HG02623 (cell line): ENCODE data around the gene RRBP1.

Experiments used
- ATAC-seq: cut with Tn5 transposase; IDR thresholded peaks from one replicate; pipeline ENCODE4 v1.9.1; 2021; ENCODE audit warnings: moderate library complexity; ENCODE audit not compliant: unreplicated experiment

The RRBP1 gene

GRCh38 chr20:17624551-17625245 lies 57.3 kb downstream of the RRBP1 start:
- ATAC-seq, result no peak

GRCh38 chr20:17624070-17624469 lies 58.0 kb downstream of the RRBP1 start:
- ATAC-seq, result no peak

- no peak for ATAC-seq
These were observed 59.1 kb downstream of the RRBP1 start for GRCh38 chr20:17622851-17623508.

DNA sequence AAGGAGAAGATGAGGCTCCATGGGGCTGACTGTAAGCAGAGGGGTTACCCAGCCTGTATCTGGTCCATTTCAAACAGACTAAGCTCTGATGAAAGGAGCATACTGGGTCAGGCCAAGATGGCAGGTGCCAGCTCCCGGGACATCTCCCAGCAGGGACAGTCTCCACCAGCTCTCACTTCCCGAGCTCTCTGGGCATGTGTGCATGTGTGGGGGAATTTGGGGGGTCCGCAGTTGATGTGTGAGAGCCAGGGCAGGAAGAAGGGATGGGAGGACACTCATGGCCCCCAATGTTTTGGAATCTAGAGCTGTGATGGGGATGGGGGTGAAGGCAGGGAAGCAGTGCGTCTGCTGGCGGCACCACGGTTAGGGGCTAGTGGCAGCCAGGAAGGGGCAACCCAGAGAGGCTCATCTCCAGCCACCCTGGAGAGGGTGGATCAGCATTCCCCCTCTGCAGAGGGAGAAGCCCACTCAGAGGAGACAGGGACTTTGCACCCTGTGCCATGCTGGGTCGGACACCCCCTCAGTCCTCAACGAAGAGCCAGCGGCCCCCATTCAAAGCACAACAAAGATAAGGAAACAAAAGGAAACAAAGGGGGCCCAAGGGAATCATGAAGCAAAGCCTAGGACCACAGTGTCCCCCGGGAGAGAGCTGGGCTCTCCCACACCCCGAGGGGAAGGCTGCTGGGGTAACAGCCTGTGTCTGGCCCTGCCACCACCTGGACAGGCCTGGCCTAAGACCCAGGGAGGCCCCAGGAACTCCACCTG lies 59.8 kb downstream of the RRBP1 start:
- ATAC-seq, result no peak

- no peak for ATAC-seq
These were observed 60.6 kb downstream of the RRBP1 start for GRCh38 chr20:17621229-17621968.

DNA sequence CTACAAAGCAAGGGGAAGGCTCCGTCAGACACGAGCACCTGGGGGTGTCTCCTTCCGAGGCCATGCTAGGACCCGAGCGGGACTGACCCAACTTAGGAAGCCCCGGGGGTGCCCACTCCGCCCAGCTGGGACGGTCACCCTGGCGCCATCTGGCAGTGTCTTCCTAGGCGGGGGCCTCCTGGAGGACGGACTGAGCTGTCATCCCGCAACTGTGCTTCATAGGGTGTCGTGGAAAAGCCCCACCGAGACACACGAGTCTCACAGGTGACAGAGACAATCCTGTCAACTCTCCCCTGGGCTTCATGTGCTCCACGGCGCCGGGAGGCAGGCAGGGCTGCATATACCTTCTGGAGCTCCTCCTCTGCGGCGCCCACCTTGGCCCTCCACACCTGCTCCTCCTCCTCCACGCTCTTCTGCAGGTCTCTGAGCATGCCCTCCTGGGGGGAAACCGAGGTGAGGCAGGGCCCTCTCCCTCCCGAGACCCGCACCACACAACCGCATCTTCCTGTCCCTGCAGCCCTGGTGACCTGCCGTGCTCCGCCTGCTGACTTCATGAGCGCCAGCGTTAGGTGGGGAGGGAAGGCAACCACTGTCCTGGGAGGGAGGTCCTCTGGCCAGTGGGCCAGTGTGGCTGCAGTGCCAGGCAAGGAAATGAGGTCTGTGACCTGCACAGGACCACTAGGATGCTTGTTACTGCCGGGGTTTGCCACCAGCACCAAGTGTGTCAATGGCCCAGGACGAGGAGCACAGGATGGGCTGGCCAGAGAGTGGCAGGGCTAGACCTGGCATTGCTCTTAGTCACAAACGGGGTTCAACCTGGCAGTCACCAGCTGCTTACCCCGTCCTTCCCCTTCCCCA lies 61.4 kb downstream of the RRBP1 start:
- ATAC-seq, result no peak

- ATAC-seq, result no peak
These were observed 62.5 kb downstream of the RRBP1 start for GRCh38 chr20:17619351-17620093.

- ATAC-seq, result no peak
These were observed 63.4 kb downstream of the RRBP1 start for GRCh38 chr20:17618673-17619013.

DNA sequence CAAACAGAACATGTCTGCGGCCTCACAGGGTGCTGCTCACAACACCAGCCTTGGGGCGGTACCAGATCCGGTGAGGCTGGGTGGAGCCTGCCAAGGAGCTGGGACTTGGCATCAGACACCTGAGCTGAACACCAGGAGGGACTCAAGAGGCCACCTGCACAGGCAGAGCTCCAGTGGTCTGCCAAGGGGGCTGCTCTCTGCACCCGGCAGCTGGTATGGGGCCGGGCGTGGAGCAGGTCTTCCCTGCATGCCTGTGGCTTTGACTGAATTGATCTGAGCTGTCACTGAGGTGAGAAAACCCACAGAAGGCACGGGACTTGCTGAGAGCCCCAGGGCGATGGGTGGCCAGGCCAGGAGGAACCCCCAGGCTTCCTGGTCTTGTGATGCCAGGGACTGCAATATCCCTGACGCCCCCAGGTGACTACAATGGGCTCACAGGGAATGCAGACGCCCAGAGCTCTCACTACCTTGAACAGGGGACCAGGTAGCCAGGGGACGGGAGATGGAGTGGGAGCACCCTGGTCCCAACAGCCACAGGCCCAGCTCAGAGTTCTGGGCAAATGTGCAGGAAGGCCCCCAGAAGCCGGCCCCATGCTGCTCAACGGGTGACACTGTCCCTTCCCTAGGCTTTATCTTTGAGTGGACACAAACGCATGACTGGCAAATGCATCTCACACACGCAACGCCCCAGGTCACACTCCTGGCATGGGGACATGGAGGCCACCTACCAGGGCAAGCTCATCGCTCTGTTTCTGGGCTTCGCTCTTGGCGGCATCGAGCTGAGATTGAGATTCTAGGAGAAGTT lies 64.0 kb downstream of the RRBP1 start:
- no peak for ATAC-seq

DNA sequence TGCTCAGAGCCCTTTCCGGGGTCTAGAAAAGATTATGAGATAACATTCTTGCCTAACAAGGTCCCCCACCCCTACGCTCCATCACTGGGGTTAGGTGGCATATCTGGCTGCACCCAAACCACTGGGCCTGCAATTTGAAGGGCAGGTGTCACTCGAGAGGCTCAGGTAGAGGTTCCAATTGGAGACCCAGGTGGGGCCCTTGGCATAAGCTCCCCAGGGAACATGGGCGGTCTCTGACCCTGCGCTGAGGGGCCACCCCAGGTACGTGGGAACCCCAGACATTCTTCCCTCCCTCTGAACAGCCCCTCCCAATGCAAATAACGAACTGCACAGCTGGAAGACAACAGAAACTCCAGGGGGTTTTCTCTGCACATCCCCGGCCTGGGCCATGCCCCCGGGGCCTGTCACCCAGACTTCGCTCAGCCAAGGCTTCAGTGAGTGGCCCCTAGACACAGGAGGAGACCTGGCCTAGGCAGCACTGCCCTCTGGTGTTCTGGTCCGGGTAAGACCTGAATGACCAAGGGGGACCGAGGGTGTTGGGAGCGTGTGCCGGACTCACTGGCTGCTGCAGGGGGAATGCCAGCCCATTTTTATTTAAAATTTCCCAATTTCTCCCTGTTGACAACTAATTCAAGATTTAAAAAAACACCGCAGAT lies 64.7 kb downstream of the RRBP1 start:
- ATAC-seq, result no peak

- no peak for ATAC-seq
These were observed 65.4 kb downstream of the RRBP1 start for GRCh38 chr20:17616480-17617211.

DNA sequence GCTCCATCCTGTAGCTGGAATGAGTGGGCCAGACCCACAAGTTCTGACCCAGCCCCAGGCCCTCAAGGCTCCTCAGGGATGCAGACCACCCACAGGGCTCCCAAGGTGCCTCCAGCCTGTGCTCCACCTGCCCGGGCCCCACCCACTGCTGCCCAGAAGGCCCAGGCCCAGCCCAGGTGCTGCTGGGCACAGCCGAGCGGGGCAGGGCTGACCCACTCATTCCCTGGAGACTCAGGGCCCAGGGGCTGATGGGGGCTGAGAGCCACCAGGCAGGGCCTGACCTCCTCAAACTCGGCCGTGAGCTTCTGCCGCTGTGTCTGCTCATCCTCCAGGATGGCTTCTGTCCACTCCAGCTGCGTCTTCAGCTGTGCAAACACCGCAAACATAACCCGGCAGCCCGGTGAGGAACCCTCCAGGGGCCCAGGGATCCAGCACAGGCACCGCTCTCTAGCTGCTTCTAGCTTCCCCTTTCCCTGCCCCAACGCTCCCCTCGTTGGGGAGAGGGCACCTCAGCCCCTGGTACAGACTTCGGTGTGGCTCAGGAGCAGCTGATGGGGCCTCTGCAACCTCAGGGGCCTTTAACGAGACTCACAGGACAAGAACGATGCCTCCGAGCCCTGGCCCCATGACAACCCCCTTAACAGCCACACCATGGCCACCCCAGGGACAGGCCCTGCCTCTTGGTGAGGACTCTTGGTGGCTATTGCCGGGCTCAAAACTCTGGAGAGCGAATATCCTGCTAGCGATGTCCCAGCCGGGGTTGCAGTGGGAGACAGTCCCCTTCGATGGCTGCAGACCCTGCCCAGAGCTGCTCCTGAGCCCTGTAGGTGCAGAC lies 66.2 kb downstream of the RRBP1 start:
- no peak for ATAC-seq

GRCh38 chr20:17614812-17615644 lies 67.0 kb downstream of the RRBP1 start:
- ATAC-seq, result no peak

DNA sequence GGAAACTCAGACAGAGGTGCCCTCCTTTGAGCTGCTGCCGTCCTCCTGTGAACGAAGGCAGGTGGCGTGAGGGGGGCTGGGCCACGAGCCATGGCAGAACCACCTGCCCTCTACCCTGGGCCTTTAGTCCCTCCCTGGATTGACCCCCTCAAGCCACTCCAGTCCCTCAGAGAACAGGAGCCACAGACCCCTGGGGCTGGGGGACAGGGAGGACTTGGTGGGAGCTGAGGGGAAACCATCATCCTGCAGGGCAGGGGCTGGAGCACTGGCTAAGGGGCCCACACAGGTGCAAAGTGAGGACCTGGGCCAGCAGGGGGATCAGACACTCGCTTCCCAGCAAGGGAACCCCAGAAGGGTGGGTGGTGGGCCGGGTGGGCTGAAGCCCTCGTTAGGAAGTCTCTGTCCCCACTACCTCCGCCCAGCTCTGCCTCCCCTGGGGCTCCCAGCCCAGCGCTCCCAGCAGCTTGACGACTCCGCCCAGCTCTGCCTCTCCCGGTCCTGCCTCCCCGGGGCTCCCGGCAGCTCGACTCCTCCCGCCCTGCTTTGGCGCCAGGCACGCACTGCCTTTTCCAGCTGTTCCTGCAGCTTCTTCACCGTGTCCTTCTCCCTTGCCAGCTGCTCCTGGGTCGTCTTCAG lies 67.7 kb downstream of the RRBP1 start:
- no peak for ATAC-seq

DNA sequence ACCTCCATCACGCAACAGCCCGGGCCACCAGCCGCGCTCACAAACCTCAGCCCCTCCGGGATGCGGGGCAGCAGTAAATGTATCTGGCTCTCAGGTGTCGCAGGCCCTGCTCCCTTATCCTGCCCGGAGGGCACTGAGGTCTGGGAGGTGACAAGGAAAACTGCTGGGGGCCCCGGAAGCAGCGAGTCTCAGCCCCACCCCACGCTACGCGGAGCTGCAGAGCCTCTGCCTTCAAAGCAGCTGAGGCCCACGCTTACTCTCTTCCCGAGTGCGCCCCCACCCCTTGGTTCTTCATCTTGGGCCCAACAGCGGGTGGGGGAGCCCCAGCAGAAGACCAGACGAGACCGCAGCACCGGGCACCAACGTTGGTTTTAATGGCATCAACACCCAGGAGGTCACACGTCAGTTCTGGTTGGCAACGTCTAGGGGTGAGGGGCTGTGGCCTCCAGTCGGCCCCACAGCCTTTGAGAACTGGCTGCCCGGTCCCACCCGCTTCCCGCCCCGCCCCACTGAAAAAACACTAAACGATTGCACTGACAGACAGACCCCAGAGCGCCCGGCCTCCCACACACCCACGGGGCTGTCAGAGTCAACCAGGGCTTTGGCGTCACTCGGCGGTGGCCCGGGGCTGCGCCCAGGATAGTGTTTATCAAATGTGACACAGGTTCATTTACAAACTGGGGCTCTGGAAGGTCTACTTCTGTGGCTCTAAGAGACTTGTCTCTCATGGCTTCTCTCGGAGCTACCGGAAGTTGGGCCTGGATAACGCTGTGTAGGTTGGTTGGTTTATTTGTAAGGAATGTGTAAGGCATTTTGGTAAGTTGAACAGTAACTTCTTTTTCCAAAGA lies 68.5 kb downstream of the RRBP1 start:
- ATAC-seq, result no peak
